ENCODE measurements around the gene POSTN. TPM values are rescaled to one million over a fixed set of nuclear protein-coding genes. Genes with fewer than 3 reads are reported as not detected.

Gene POSTN
- total and polyA plus RNA-seq, 2 of the 8 experiments (the other 6 are each of a cell fraction or from before 2014, with no cell fraction given) = 0.30 to 0.74 TPM

DNA sequence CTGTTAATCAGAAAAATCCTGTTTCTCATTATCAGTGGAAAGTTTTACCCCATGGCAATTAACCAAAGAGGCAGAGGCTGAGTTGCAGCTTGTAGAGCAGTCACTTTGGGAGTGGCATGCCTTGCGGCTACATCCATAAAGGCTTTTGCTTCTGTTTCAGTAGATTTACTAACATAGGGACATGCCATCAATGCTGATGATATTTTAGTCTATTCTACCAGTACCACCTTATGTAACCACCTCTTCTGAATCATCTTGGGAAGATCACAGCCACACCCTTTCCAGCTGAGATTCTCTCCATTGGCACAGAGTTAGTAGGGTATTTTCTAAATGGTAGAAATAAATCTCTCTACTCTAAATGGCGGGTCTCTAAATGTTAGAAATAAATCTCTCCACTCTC is 37.5 kb downstream of the POSTN start:
- WGBS, 2 experiments (ENCODE audit: extremely low coverage in 1 of 2, insufficient coverage in 1 of 2, insufficient read length in 1 of 2, insufficient replicate concordance in 2 of 2, low coverage in 1 of 2, low lambda C conversion rate in 2 of 2, missing lambda C conversion rate in 1 of 2) = 100% methylated on average over 2 of the region's 2 CpGs; no CpG with 5 or more reads in 1 of the 2 experiments
- no peak overlapping the region for H2BK120ac ChIP-seq (replicated peaks; ENCODE audit: low read depth, low read length)
- H3K9me3 ChIP-seq (ENCODE audit: insufficient read depth in 2 of 2, low read depth in 1 of 2, low read length in 1 of 2) = no peaks in the 10 kb centered on the region
- no peak overlapping the region for H4K8ac ChIP-seq (ENCODE audit: extremely low read depth, insufficient read depth, low read length)
- no peak overlapping the region for H3K23ac ChIP-seq (ENCODE audit: insufficient read length)
- H3K79me1 ChIP-seq (ENCODE audit: low read depth, low read length) = no peaks in the 10 kb centered on the region
- H2BK20ac ChIP-seq (ENCODE audit: low read length) = no peak overlapping the region
- H3K14ac ChIP-seq (ENCODE audit: insufficient read length) = no peak overlapping the region
- H3K23me2 ChIP-seq (ENCODE audit: low read depth, low read length) = no peaks in the 10 kb centered on the region
- no peaks in the 10 kb centered on the region for H3K4me1 ChIP-seq (replicated peaks in 1 of 4; ENCODE audit: control insufficient read depth in 3 of 4, insufficient read depth in 4 of 4, low read length in 3 of 4)
- H2AK5ac ChIP-seq (ENCODE audit: low read depth, low read length) = no peak overlapping the region
- no peaks in the 10 kb centered on the region for H4K20me1 ChIP-seq (replicated peaks in 1 of 2; ENCODE audit: control insufficient read depth in 1 of 2, insufficient read depth in 2 of 2, low read length in 2 of 2)
- no peaks in the 10 kb centered on the region for H3K79me2 ChIP-seq (ENCODE audit: control insufficient read depth in 1 of 2, insufficient read depth in 2 of 2, low read length in 2 of 2)
- ChIA-PET POLR2A (ENCODE audit: partially characterized antibody) (no interaction called here), CTCF (ENCODE audit: partially characterized antibody) (no interaction called here)
- no peak overlapping the region for H3K56ac ChIP-seq (replicated peaks; ENCODE audit: insufficient read length, low read depth, low read length)
- H3K4me2 ChIP-seq (ENCODE audit: insufficient read depth in 1 of 2, low read depth in 2 of 2, low read length in 2 of 2) = no peak overlapping the region
- H3K4ac ChIP-seq (replicated peaks; ENCODE audit: insufficient read length, low read depth, low read length) = no peak overlapping the region
- H2AFZ ChIP-seq (ENCODE audit: low read length) = no peak overlapping the region
- no peak overlapping the region for H2BK12ac ChIP-seq (ENCODE audit: low read depth, low read length)
- no peak overlapping the region for H3K4me3 ChIP-seq (ENCODE audit: extremely low read depth in 1 of 4, insufficient read depth in 2 of 4, low read depth in 3 of 4, low read length in 4 of 4)
- H4K5ac ChIP-seq (ENCODE audit: insufficient read length, low read depth, low read length) = no peak overlapping the region
- DNase-seq (ENCODE audit: low read depth in 1 of 2, low spot score in 2 of 2) = no peak
- FAIRE-seq = no peak
- no peak overlapping the region for H3K9ac ChIP-seq (replicated peaks in 1 of 4; ENCODE audit: extremely low read depth in 1 of 4, low read depth in 3 of 4, low read length in 3 of 4)
- no peak overlapping the region for H3K18ac ChIP-seq (ENCODE audit: extremely low read depth, low read length)
- no peak for TF ChIP-seq RAD21 (IDR thresholded peaks at IDR 0.05 in 1 of 2, conservative IDR thresholded peaks at IDR 0.05 in 1 of 2; ENCODE audit: low read depth in 2 of 2, low read length in 2 of 2)
- no peak for TF ChIP-seq HDAC6 (IDR thresholded peaks at IDR 0.05; ENCODE audit: low read depth, low read length)
- no peak for TF ChIP-seq TEAD4 (IDR thresholded peaks at IDR 0.05; ENCODE audit: low read depth, low read length)
- no peak for TF ChIP-seq EP300 (IDR thresholded peaks at IDR 0.05; ENCODE audit: borderline replicate concordance in 1 of 2, low read depth in 2 of 2, low read length in 2 of 2)
- no peak for TF ChIP-seq KDM5A (IDR thresholded peaks at IDR 0.05; ENCODE audit: low read length)
- TF ChIP-seq SP1 (IDR thresholded peaks at IDR 0.05; ENCODE audit: low read depth, low read length) = no peak
- no peak for TF ChIP-seq SUZ12 (IDR thresholded peaks at IDR 0.05; ENCODE audit: low read length)
- no peaks in the 10 kb centered on the region for H3K36me3 ChIP-seq (ENCODE audit: control insufficient read depth in 2 of 4, insufficient read depth in 4 of 4, low read length in 3 of 4)
- no peaks in the 10 kb centered on the region for H3K27me3 ChIP-seq (replicated peaks in 1 of 4; ENCODE audit: control insufficient read depth in 3 of 4, extremely low read depth in 1 of 4, insufficient read depth in 3 of 4, low read length in 3 of 4)
- H2BK5ac ChIP-seq (ENCODE audit: low read depth, low read length) = no peak overlapping the region
- H2BK15ac ChIP-seq (ENCODE audit: low read length) = no peak overlapping the region
- no peak overlapping the region for H4K91ac ChIP-seq (replicated peaks; ENCODE audit: insufficient read length, low read length)
- no peak overlapping the region for H3K27ac ChIP-seq (ENCODE audit: low read depth, low read length)

Measured in H1 (cell line).